Activated CD4-positive, alpha-beta T cell treated with anti-CD3 and anti-CD28 coated beads for 24 hours (primary cell): Measurements from ENCODE around the gene ANAPC7.
"Not testable (repeated sequence)": the region's sequence is repeated elsewhere in the genome, so short reads cannot be mapped to it uniquely, and the experiment has no call there.

Experiments used
- DNase-seq, 2 donors: peaks; one replicate each; pipeline ENCODE4 v3.0.0-alpha.2; 2020; ENCODE audit warnings: low read depth in 2 of 2

ANAPC7 gene

GRCh38 chr12:110403146-110403975 is at the start of gene ANAPC7:
Gene ANAPC7 (minus strand): TSS chr12:110403708. CDS start chr12:110403627, 81 bp downstream.
- peak; percentile 76 to 79 for DNase-seq

GRCh38 chr12:110451263-110451662 is 47.8 kb upstream of the ANAPC7 start:
- DNase-seq: no peak

GRCh38 chr12:110449799-110450497 is 46.4 kb upstream of the ANAPC7 start, which contains the start of gene ARPC3:
Gene ARPC3 (minus strand): TSS chr12:110450337. CDS start chr12:110450260, 77 bp downstream.
- DNase-seq: peak; percentile 92 to 94

- no peak for DNase-seq
Measured at GRCh38 chr12:110444455-110444854, 40.9 kb upstream of the ANAPC7 start.

- no peak for DNase-seq
Measured at GRCh38 chr12:110436231-110436630, 32.7 kb upstream of the ANAPC7 start.

- no peak for DNase-seq
Measured at GRCh38 chr12:110431957-110432587, 28.6 kb upstream of the ANAPC7 start.

GRCh38 chr12:110429676-110430075 is 26.2 kb upstream of the ANAPC7 start:
- DNase-seq: not testable (repeated sequence)

GRCh38 chr12:110426406-110426805 is 22.9 kb upstream of the ANAPC7 start:
- DNase-seq: no peak

- no peak for DNase-seq
Measured at GRCh38 chr12:110424237-110424636, 20.7 kb upstream of the ANAPC7 start.

GRCh38 chr12:110421701-110422100 is 18.2 kb upstream of the ANAPC7 start:
- no peak for DNase-seq

- DNase-seq: no peak
Measured at GRCh38 chr12:110421159-110421661, 17.7 kb upstream of the ANAPC7 start.

GRCh38 chr12:110420644-110421043 is 17.1 kb upstream of the ANAPC7 start:
- not testable (repeated sequence) for DNase-seq

- not testable (repeated sequence) for DNase-seq
Measured at GRCh38 chr12:110417113-110417512, 13.6 kb upstream of the ANAPC7 start.

GRCh38 chr12:110410086-110410485 is 6.6 kb upstream of the ANAPC7 start:
- not testable (repeated sequence) for DNase-seq

GRCh38 chr12:110405126-110405662 is 1.7 kb upstream of the ANAPC7 start:
- DNase-seq: not testable (repeated sequence)

GRCh38 chr12:110403976-110404682 is 621 bp upstream of the ANAPC7 start:
- peak; percentile 59 to 66 for DNase-seq

GRCh38 chr12:110382683-110383082 is 20.8 kb downstream of the ANAPC7 start:
- no peak for DNase-seq

GRCh38 chr12:110379631-110380030 is 23.9 kb downstream of the ANAPC7 start:
- no peak for DNase-seq

GRCh38 chr12:110379197-110379596 is 24.3 kb downstream of the ANAPC7 start:
- DNase-seq: no peak

GRCh38 chr12:110378131-110378790 is 25.2 kb downstream of the ANAPC7 start:
- DNase-seq: not testable (repeated sequence)
